GM12878 (cell line): ENCODE measurements around the gene BNIP3. TPM values are rescaled to one million over a fixed set of nuclear protein-coding genes. Genes with fewer than 3 reads are reported as not detected.

ENCODE experiments used
- ATAC-seq: fragments of 200-7000 bp; cut with Tn5 transposase; 3 replicates; pipeline ENCODE4 v1.9.1; 2020; ENCODE audit warnings: mild to moderate bottlenecking, moderate library complexity
- BruUV-seq: library from RNA; stranded (reverse); fragments of 400-500 nt; replicated peaks from 2 replicates; lab custom pipeline; 2021; lab: Mats Ljungman, UMichigan
- CTCF ChIA-PET: fragments of 300-600 bp; sonication (Branson Sonifier 250); formaldehyde crosslinking; extraction: SDS; loops from one replicate; lab custom pipeline; 2021; ENCODE audit warnings: inconsistent platforms; lab: Yijun Ruan, JAX
- POLR2A ChIA-PET: fragments of 350-600 bp; formaldehyde crosslinking; extraction: SDS; loops from one replicate; lab custom pipeline; 2021; ENCODE audit warnings: inconsistent platforms; lab: Charles Lee
- RAD21 ChIA-PET: fragments of 300-600 bp; sonication (Branson Sonifier 250); formaldehyde crosslinking; loops from one replicate; lab custom pipeline; 2023; ENCODE audit warnings: antibody characterized with exemption; ENCODE audit not compliant: unreplicated experiment; lab: Charles Lee
- SMC1A ChIA-PET: fragments of 300-600 bp; sonication (Branson Sonifier 250); formaldehyde crosslinking; loops from one replicate; lab custom pipeline; 2023; ENCODE audit not compliant: unreplicated experiment, uncharacterized antibody; lab: Charles Lee
- DNase-seq: peaks from one replicate; pipeline ENCODE4 v3.0.0-alpha.2; 2011; ENCODE audit warnings: low read depth, low spot score
- FAIRE-seq: peaks from 3 replicates; lab custom pipeline; 2011; peaks lifted over from hg19 to GRCh38; lab: Jason Lieb, UNC
- H2AFZ ChIP-seq: 2 replicates; pipeline ENCODE4 v1.6.0; 2011; ENCODE audit warnings: low read depth, low read length, control low read depth; ENCODE audit not compliant: control insufficient read depth
- H3K27ac ChIP-seq: 2 replicates; pipeline ENCODE4 v1.5.1; 2011; ENCODE audit warnings: control low read depth; ENCODE audit not compliant: control insufficient read depth, insufficient read depth
- H3K27me3 ChIP-seq, 2 experiments: replicated peaks in 1 of 2; 2 replicates each; pipeline versions ENCODE4 v1.6.0 to v1.6.1; 2011; ENCODE audit warnings: low read length in 1 of 2; ENCODE audit not compliant: control insufficient read depth in 2 of 2, insufficient read depth in 2 of 2
- H3K36me3 ChIP-seq, 2 experiments: 2 replicates each; pipeline ENCODE4 v1.5.1; 2011; ENCODE audit warnings: low read length in 1 of 2; ENCODE audit not compliant: control insufficient read depth in 2 of 2, insufficient read depth in 2 of 2
- H3K4me1 ChIP-seq: 2 replicates; pipeline ENCODE4 v1.6.1; 2011; ENCODE audit warnings: mild to moderate bottlenecking, low read length, moderate library complexity, mixed read lengths; ENCODE audit not compliant: control insufficient read depth, insufficient read depth
- H3K4me2 ChIP-seq: 2 replicates; pipeline ENCODE4 v1.6.0; 2011; ENCODE audit warnings: control low read depth; ENCODE audit not compliant: control insufficient read depth, insufficient read depth
- H3K4me3 ChIP-seq: fragments of 200-600 bp; sonication (generic); 2 replicates; pipeline ENCODE4 v1.5.1; 2016
- H3K79me2 ChIP-seq: 2 replicates; pipeline ENCODE4 v1.6.0; 2011; ENCODE audit warnings: low read length; ENCODE audit not compliant: control insufficient read depth, insufficient read depth
- H3K9ac ChIP-seq: 2 replicates; pipeline ENCODE4 v1.8.0; 2011; ENCODE audit warnings: low read length, control low read depth, mixed read lengths; ENCODE audit not compliant: control insufficient read depth, insufficient read depth
- H3K9me3 ChIP-seq: replicated peaks from 3 replicates; pipeline ENCODE4 v1.5.1; 2011; ENCODE audit warnings: mild to moderate bottlenecking, low read length; ENCODE audit not compliant: control insufficient read depth, insufficient read depth
- H4K20me1 ChIP-seq: 2 replicates; pipeline ENCODE4 v1.6.0; 2011; ENCODE audit not compliant: control insufficient read depth, insufficient read depth
- GATAD2B ChIP-seq: fragments of 450-650 bp; conservative IDR thresholded peaks from 2 replicates; pipeline ENCODE4 v1.6.1; 2017; ENCODE audit warnings: low read depth, mild to moderate bottlenecking, moderate library complexity
- NFXL1 ChIP-seq: fragments of 450-650 bp; IDR thresholded peaks from 2 replicates; pipeline ENCODE4 v1.6.1; 2017; ENCODE audit warnings: antibody characterized with exemption, mild to moderate bottlenecking, borderline replicate concordance
- PAX8 ChIP-seq: fragments of 450-650 bp; IDR thresholded peaks from 2 replicates; pipeline ENCODE4 v1.6.1; 2017; ENCODE audit warnings: mild to moderate bottlenecking, moderate library complexity
- PML ChIP-seq: IDR thresholded peaks from 2 replicates; pipeline ENCODE4 v1.6.1; 2012; ENCODE audit warnings: low read length, inconsistent platforms
- POLR2AphosphoS2 ChIP-seq: IDR thresholded peaks from 2 replicates; pipeline ENCODE4 v1.6.1; 2011; ENCODE audit warnings: low read depth, mild to moderate bottlenecking, low read length, improper control_type of control experiment, moderate library complexity
- PRDM15 ChIP-seq: fragments of 450-650 bp; formaldehyde crosslinking; IDR thresholded peaks from 2 replicates; pipeline ENCODE4 v1.4.0; 2020; ENCODE audit warnings: mild to moderate bottlenecking, moderate library complexity
- ZSCAN29 ChIP-seq: fragments of 450-650 bp; IDR thresholded peaks from 2 replicates; pipeline ENCODE4 v1.6.1; 2017; ENCODE audit warnings: mild to moderate bottlenecking, moderate library complexity
- WGBS: methylation state at CpG from one replicate; pipeline ENCODE4 v1.1.6; 2016; ENCODE audit warnings: low lambda C conversion rate; ENCODE audit not compliant: insufficient replicate concordance, insufficient coverage; ENCODE audit errors: missing lambda C conversion rate; 5-methylcytosine and 5-hydroxymethylcytosine counted together
- in situ Hi-C: fragments of 300-500 bp; cut with MboI; formaldehyde crosslinking; loops from 9 replicates; pipeline ENCODE4 v1.14.3; 2018; ENCODE audit warnings: mixed read lengths
- intact Hi-C: fragments of 100-400 bp; cut with micrococcal nuclease; formaldehyde crosslinking; loops from one replicate; pipeline ENCODE4 v1.14.2; 2022; ENCODE audit not compliant: unreplicated experiment
- polyA plus RNA-seq, 11 experiments: library from polyadenylated mRNA; depleted of rRNA in 4 of 11; unstranded in 6 of 11; stranded (reverse) in 5 of 11; fragments of >200 nt; fragmentation: Nextera tagmentation in 4 of 11; fragmentation: Illumina TruSeq in 1 of 11; extraction: Ambion mirVana in 4 of 11; extraction: Trizol in 1 of 11; gene quantifications; 1 replicate in 1 of 11; 2 replicates in 10 of 11; pipeline versions ENCODE4 v1.2.1 to v1.2.3, GENCODE V29; 2011 to 2016; ENCODE audit warnings: inconsistent platforms in 2 of 11, missing spikeins in 2 of 11, low read depth in 1 of 11
- total RNA-seq, 4 experiments: library from RNA; depleted of rRNA in 3 of 4; stranded (reverse); fragments of >200 nt in 3 of 4; fragmentation: Illumina TruSeq in 1 of 4; extraction: Trizol in 1 of 4; gene quantifications; 2 replicates each; pipeline versions ENCODE4 v1.2.1 to v1.2.3, GENCODE V29; 2013 to 2021
- TF ChIP-seq, protein P1 (sequence below): IDR thresholded peaks from 2 replicates; pipeline ENCODE4 v1.6.1; 2012; ENCODE audit warnings: mild to moderate bottlenecking, low read depth, low read length

Gene BNIP3
- total and polyA plus RNA-seq, 10 of the 15 experiments (the other 5 are each of a cell fraction or from before 2014, with no cell fraction given): 7.7 to 122 (median 29.9) TPM

DNA sequence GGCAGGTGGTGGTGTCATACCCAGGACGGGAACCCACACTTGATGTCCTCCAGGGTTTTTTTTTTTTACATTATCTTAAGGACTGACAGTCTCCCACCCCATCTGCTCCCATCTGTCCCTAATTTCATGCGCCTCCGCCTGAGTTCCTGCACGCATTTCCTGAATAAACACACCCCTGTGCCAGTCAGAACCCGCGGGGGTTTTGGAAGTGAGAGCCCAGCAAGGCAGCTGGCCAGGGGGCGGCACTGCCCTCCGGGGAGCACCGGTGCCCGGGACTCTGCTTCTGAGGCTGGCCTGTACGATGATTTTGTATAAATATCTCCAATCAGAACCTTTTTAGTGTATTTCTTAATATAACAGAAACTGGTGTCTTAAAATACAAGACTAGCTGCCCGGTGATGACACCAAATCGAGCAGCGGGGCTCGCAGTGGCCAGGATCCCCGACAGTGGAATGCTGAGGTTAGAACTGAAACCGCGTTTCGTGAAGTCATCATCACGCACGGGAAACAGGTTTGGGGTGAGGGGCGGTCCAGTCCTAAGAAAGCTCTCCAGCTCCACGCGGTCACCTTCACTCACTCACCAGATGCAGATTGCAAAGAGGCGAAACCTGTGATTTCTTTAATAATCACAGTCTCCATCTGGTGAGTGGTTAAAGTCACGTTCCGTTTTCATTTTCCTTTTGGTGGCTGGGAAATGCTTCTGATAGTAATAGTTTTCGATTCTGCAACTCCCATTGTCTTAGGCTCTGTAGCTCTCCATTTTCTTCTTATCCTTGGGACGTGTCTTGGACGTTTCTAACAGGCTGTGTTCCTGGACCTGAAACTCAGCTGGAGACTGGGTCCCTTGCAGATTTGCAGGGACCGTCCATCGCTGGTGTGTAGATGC lies 19.7 kb downstream of the BNIP3 start:
- in situ Hi-C loops: no loop called here
- no peak overlapping the region for H3K4me3 ChIP-seq
- FAIRE-seq: no peak
- no peak overlapping the region for H2AFZ ChIP-seq
- H3K36me3 ChIP-seq: peaks cover 5 to 15% of the 10 kb centered on the region in 2 experiments
- no TSS peak for BruUV-seq
- SMC1A ChIA-PET: no interaction called here
- H3K9ac ChIP-seq: no peak overlapping the region
- 98% methylated on average over 32 of the region's 32 CpGs for WGBS
- CTCF ChIA-PET: no interaction called here
- intact Hi-C loops: no loop called here
- no peak for DNase-seq
- RAD21 ChIA-PET: no interaction called here
- H4K20me1 ChIP-seq: no peaks in the 10 kb centered on the region
- no peak for ATAC-seq
- H3K9me3 ChIP-seq: no peaks in the 10 kb centered on the region
- TF ChIP-seq POLR2AphosphoS2 (no peak), ZSCAN29 (no peak), PML (no peak), PAX8 (no peak)
- TF ChIP-seq, all 136 proteins: peak for 0
- POLR2A ChIA-PET: no interaction called here
- no peak overlapping the region for H3K4me2 ChIP-seq
- H3K79me2 ChIP-seq: no peaks in the 10 kb centered on the region
- H3K4me1 ChIP-seq: no peaks in the 10 kb centered on the region
- no peak overlapping the region for H3K27ac ChIP-seq
- no peaks in the 10 kb centered on the region for H3K27me3 ChIP-seq

DNA sequence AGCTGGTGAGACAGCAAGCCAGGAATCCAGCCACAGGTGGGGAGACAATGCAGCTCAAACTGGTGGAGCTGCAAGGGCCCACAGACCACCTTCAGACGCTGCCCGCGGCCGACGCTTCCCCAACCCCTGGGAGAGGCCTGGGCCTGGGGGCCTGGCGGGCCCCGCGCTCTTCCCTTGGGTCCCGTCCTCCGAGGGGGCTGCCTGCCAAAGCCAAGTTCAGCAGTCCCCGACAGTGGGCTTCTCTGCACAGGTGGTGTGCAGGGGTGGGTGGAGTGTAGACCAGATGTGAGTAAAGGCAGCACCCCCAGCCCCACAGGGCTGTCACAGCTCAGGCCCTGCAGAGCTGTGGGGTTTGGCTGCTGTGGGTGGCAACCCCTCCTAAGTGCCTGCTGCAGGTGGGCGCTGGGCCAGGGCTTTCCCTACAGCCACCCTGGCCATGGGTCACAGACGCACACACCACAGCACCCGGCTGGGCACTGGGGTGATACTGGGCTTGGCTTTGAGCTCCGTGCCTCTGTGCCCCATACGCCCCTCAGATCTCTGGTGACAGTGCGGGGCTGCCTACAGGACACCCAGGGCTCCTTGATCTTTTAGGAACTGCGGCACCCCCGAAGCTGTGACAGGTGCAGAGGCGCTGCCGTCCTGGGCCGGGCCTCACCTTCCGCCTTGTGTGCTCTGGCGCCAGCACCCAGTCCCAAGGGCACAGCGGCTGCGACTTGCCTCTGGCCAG lies 20.5 kb downstream of the BNIP3 start:
- no peak overlapping the region for H3K27ac ChIP-seq
- BruUV-seq: no TSS peak
- H3K27me3 ChIP-seq: no peaks in the 10 kb centered on the region
- in situ Hi-C loops: no loop called here
- no peaks in the 10 kb centered on the region for H3K9me3 ChIP-seq
- FAIRE-seq (no peak), ATAC-seq (no peak), DNase-seq (no peak)
- ChIA-PET POLR2A (no interaction called here), CTCF (no interaction called here), SMC1A (no interaction called here), RAD21 (no interaction called here)
- no peaks in the 10 kb centered on the region for H4K20me1 ChIP-seq
- no peak overlapping the region for H2AFZ ChIP-seq
- intact Hi-C loops: no loop called here
- H3K4me1 ChIP-seq: no peaks in the 10 kb centered on the region
- WGBS: 98% methylated on average over 26 of the region's 26 CpGs
- no peak overlapping the region for H3K9ac ChIP-seq
- no peak overlapping the region for H3K4me2 ChIP-seq
- H3K79me2 ChIP-seq: no peaks in the 10 kb centered on the region
- no peak overlapping the region for H3K4me3 ChIP-seq
- H3K36me3 ChIP-seq: peaks cover 6 to 11% of the 10 kb centered on the region in 2 experiments; a peak in 3 of 4 replicates
- no peak for TF ChIP-seq PRDM15 (CRISPR knock-in tag)
- TF ChIP-seq, protein P1, sequence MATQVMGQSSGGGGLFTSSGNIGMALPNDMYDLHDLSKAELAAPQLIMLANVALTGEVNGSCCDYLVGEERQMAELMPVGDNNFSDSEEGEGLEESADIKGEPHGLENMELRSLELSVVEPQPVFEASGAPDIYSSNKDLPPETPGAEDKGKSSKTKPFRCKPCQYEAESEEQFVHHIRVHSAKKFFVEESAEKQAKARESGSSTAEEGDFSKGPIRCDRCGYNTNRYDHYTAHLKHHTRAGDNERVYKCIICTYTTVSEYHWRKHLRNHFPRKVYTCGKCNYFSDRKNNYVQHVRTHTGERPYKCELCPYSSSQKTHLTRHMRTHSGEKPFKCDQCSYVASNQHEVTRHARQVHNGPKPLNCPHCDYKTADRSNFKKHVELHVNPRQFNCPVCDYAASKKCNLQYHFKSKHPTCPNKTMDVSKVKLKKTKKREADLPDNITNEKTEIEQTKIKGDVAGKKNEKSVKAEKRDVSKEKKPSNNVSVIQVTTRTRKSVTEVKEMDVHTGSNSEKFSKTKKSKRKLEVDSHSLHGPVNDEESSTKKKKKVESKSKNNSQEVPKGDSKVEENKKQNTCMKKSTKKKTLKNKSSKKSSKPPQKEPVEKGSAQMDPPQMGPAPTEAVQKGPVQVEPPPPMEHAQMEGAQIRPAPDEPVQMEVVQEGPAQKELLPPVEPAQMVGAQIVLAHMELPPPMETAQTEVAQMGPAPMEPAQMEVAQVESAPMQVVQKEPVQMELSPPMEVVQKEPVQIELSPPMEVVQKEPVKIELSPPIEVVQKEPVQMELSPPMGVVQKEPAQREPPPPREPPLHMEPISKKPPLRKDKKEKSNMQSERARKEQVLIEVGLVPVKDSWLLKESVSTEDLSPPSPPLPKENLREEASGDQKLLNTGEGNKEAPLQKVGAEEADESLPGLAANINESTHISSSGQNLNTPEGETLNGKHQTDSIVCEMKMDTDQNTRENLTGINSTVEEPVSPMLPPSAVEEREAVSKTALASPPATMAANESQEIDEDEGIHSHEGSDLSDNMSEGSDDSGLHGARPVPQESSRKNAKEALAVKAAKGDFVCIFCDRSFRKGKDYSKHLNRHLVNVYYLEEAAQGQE: no peak
- no peak for TF ChIP-seq NFXL1
- no peak for TF ChIP-seq GATAD2B
